ENCODE measurements around the gene RBM33. TPM values are rescaled to one million over a fixed set of nuclear protein-coding genes. Genes with fewer than 3 reads are reported as not detected.

The RBM33 gene
- total and polyA plus RNA-seq, 10 donors = 9.7 to 109 (median 90.0) TPM

DNA sequence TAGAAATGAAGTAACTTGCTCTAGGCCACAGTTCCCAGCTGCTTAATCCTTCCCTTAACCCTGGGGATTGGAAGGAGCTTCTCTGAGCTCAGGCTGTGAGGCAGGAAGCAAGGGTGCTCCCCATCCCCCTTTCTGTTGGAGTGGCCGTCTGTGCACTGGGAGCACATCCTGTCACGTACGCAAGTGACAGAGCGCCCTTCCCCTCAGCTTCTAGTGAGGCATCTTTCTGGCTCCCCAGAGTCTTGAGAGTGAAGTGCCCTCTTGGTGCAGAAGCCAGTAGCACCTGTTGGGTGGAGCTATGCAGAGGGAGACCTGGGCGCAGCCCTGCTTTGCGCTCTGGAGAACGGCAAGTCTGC, 120.0 kb downstream of the RBM33 start:
- intact Hi-C loops (cut with DNase I; ENCODE audit: low total_unique reads) = no loop called here
- 36 to 50% (median 42%) methylated on average over 6 to 7 of the region's 7 CpGs for WGBS, 5 donors
- Histone ChIP-seq H3K9me3 (no peaks in the 10 kb centered on the region), H3K4me1 (peaks cover 12 to 74% (median 45%) of the 10 kb centered on the region in 6 donors), H3K36me3 (peaks cover 0 to 74% (median 43%) of the 10 kb centered on the region in 6 donors), H3K4me3 (peak overlapping the region in 1 of 8 donors; percentile 51), H3K27ac (peak overlapping the region; percentile 13 to 86 (median 66)), H3K27me3 (replicated peaks in 1 of 7) (no peaks in the 10 kb centered on the region)
- no peak for DNase-seq
- TF ChIP-seq POLR2AphosphoS5 (IDR thresholded peaks at IDR 0.05) (peak in 2 of 3 donors; percentile 22 to 31), POLR2A (IDR thresholded peaks at IDR 0.05) (no peak)

- no peak for TF ChIP-seq POLR2A (IDR thresholded peaks at IDR 0.05)
- TF ChIP-seq CTCF (IDR thresholded peaks at IDR 0.05 in 8 of 11, conservative IDR thresholded peaks at IDR 0.05 in 3 of 11) = no peak
- no peak for TF ChIP-seq POLR2AphosphoS5 (IDR thresholded peaks at IDR 0.05)
- no peak overlapping the region for H3K4me3 ChIP-seq
- peaks cover 12 to 65% (median 42%) of the 10 kb centered on the region in 6 donors for H3K4me1 ChIP-seq
- H3K27me3 ChIP-seq (replicated peaks in 1 of 7) = no peaks in the 10 kb centered on the region
- WGBS, 5 donors = 78 to 97% (median 95%) methylated on average over 8 of the region's 8 CpGs
- H3K9me3 ChIP-seq = no peaks in the 10 kb centered on the region
- intact Hi-C loops (cut with DNase I; ENCODE audit: low total_unique reads) = no loop called here
- no peak overlapping the region for H3K27ac ChIP-seq
- peaks cover 0 to 74% (median 53%) of the 10 kb centered on the region in 6 donors for H3K36me3 ChIP-seq
- no peak for DNase-seq
Measured at GRCh38 chr7:155765458-155765857, 121.0 kb downstream of the RBM33 start.

DNA sequence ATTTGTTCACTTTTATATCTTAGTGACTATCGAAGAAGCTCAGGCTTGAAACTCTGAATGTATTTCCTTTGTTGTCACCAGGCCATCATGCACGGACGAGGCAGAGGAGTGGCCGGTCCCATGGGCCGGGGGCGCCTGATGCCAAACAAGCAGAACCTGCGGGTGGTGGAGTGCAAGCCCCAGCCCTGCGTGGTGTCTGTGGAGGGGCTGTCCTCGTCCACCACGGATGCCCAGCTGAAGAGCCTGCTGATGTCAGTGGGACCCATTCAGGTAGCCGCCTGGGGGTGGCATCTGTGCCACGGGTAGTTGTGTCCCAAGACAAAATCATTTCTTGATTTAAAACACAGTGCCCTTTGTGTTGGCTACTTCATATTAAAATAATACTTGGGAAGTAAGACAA, 121.9 kb downstream of the RBM33 start:
- intact Hi-C loops (cut with DNase I; ENCODE audit: low total_unique reads) = no loop called here
- Histone ChIP-seq H3K27ac (no peak overlapping the region), H3K27me3 (replicated peaks in 1 of 7) (no peaks in the 10 kb centered on the region), H3K36me3 (peaks cover 0 to 82% (median 62%) of the 10 kb centered on the region in 6 donors), H3K4me1 (peaks cover 12 to 56% (median 37%) of the 10 kb centered on the region in 6 donors), H3K9me3 (no peaks in the 10 kb centered on the region), H3K4me3 (no peak overlapping the region)
- DNase-seq = no peak
- TF ChIP-seq POLR2A (IDR thresholded peaks at IDR 0.05) (no peak), POLR2AphosphoS5 (IDR thresholded peaks at IDR 0.05) (no peak), CTCF (IDR thresholded peaks at IDR 0.05 in 8 of 11, conservative IDR thresholded peaks at IDR 0.05 in 3 of 11) (no peak)
- WGBS, 5 donors = 89 to 98% (median 91%) methylated on average over 12 of the region's 12 CpGs

DNA sequence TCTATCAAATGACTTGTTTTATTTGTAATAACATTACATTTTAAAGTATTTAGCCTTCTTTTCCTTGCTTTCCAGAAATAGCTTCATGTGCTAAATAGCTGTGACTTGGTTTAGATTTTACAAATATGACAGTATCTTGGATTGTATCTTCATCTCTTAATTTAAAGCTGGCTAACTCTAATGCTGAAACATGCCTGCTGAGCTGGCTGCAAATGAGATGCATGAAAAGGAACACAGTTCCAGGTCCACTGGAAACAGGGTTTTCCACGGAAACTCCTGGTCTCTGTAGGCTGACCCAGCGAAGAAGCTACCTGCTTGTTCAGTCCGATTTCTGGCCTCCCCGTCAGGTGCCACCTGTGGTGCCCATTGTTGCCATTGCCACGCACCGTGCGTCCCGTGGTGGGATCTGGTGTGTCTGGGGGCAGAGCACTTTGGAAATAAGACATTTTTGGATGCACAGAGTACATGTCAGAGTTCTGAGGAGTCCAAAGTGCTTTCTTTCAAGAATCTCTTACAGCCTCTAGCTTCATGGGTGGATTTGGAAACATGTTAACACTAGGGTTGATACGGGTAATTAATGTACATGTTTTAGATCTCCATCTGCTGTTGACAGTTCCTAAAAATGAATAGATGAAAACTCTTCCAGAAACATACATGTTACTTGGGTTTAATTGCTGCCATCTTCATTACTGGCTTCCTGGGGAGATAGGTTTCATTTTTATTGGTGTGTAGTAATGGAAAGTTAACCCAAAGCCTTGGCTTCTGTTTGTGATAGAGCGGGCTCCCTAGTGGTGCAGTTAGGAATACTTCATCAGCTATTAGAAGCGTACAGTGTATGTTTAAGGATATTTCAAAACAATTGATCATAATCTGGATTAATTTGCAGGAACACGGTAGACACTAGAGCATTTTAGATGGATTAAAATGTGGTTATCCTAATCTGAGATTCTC, 122.8 kb downstream of the RBM33 start:
- 88 to 95% (median 92%) methylated on average over 12 of the region's 12 CpGs for WGBS, 5 donors
- Histone ChIP-seq H3K9me3 (no peaks in the 10 kb centered on the region), H3K4me3 (no peak overlapping the region), H3K27ac (no peak overlapping the region), H3K4me1 (peaks cover 12 to 47% (median 31%) of the 10 kb centered on the region in 6 donors), H3K36me3 (peaks cover 0 to 88% (median 66%) of the 10 kb centered on the region in 6 donors), H3K27me3 (replicated peaks in 1 of 7) (no peaks in the 10 kb centered on the region)
- TF ChIP-seq POLR2AphosphoS5 (IDR thresholded peaks at IDR 0.05) (no peak), POLR2A (IDR thresholded peaks at IDR 0.05) (no peak), CTCF (IDR thresholded peaks at IDR 0.05 in 8 of 11, conservative IDR thresholded peaks at IDR 0.05 in 3 of 11) (no peak)
- DNase-seq = no peak
- intact Hi-C loops (cut with DNase I; ENCODE audit: low total_unique reads) = no loop called here
